K562 (cell line): ENCODE measurements around the gene OTUD5. TPM values are rescaled to one million over a fixed set of nuclear protein-coding genes. Genes with fewer than 3 reads are reported as not detected.

Source experiments
- ATAC-seq: fragments of 200-7000 bp; cut with Tn5 transposase; 3 replicates; pipeline ENCODE4 v1.9.1; 2020; ENCODE audit warnings: moderate library complexity
- BruUV-seq: library from RNA; stranded (reverse); fragments of 400-500 nt; replicated peaks from 2 replicates; lab custom pipeline; 2021; lab: Mats Ljungman, UMichigan
- CTCF ChIA-PET: fragments of 300-600 bp; formaldehyde crosslinking; extraction: SDS; loops from one replicate; lab custom pipeline; 2021; ENCODE audit warnings: low intra/inter-chr PET ratio; lab: Yijun Ruan, JAX
- POLR2A ChIA-PET: fragments of 300-600, 350-650 bp; sonication (Branson Sonifier 250); formaldehyde crosslinking; extraction: SDS; loops from one replicate; lab custom pipeline; 2021; ENCODE audit warnings: antibody characterized with exemption, inconsistent platforms; lab: Yijun Ruan, JAX
- DNase-seq, 4 experiments: peaks; one replicate each; pipeline versions ENCODE4 v3.0.0 to v3.0.0-alpha.2; 2011 to 2018; ENCODE audit warnings: low spot score in 3 of 4, mixed read lengths in 3 of 4; ENCODE audit errors: extremely low read depth in 1 of 4
- FAIRE-seq: peaks from 2 replicates; lab custom pipeline; 2011; peaks lifted over from hg19 to GRCh38; lab: Jason Lieb, UNC
- H2AFZ ChIP-seq: 2 replicates; pipeline ENCODE4 v1.6.0; 2011; ENCODE audit warnings: low read depth, low read length, control low read depth, inconsistent platforms
- H3K27ac ChIP-seq: fragments of 200-600 bp; 3 replicates; pipeline ENCODE4 v1.8.0; 2011; ENCODE audit warnings: low read depth, mild to moderate bottlenecking, control low read depth, inconsistent platforms, low read length, moderate library complexity, mixed read lengths; ENCODE audit errors: extremely low read depth
- H3K27me3 ChIP-seq, 2 experiments: fragments of 300-600 bp in 1 of 2; 2 replicates in 1 of 2; 3 replicates in 1 of 2; pipeline versions ENCODE4 v1.6.0 to v1.8.0; 2011; ENCODE audit warnings: inconsistent platforms in 2 of 2, low read length in 2 of 2, mild to moderate bottlenecking in 1 of 2, mixed read lengths in 1 of 2, moderate library complexity in 1 of 2; ENCODE audit not compliant: control insufficient read depth in 2 of 2, insufficient read depth in 2 of 2
- H3K36me3 ChIP-seq: fragments of 300-600 bp; 3 replicates; pipeline ENCODE4 v1.8.0; 2011; ENCODE audit warnings: mild to moderate bottlenecking, low read length, inconsistent platforms; ENCODE audit not compliant: control insufficient read depth, insufficient read depth
- H3K4me1 ChIP-seq, 2 experiments: fragments of 200-600 bp in 1 of 2; replicated peaks in 1 of 2; 2 replicates in 1 of 2; 3 replicates in 1 of 2; pipeline versions ENCODE4 v1.5.1 to v1.8.0; 2011; ENCODE audit warnings: inconsistent platforms in 2 of 2, low read length in 2 of 2, mild to moderate bottlenecking in 1 of 2, mixed read lengths in 1 of 2, moderate library complexity in 1 of 2; ENCODE audit not compliant: control insufficient read depth in 2 of 2, insufficient read depth in 2 of 2
- H3K4me2 ChIP-seq: 2 replicates; pipeline ENCODE4 v1.6.1; 2011; ENCODE audit warnings: low read length, control low read depth, inconsistent platforms, mixed read lengths; ENCODE audit not compliant: insufficient read depth
- H3K4me3 ChIP-seq: fragments of 200-600 bp; sonication (generic), shearing (Covaris generic); 2 replicates; pipeline ENCODE4 v1.5.1; 2016; ENCODE audit warnings: control low read depth, inconsistent platforms
- H3K79me2 ChIP-seq: fragments of 200-600 bp; 3 replicates; pipeline ENCODE4 v1.8.0; 2011; ENCODE audit warnings: low read length, inconsistent platforms; ENCODE audit not compliant: control insufficient read depth, insufficient read depth
- H3K9ac ChIP-seq, 2 experiments: 2 replicates each; pipeline versions ENCODE4 v1.6.0 to v1.6.1; 2011; ENCODE audit warnings: low read depth in 2 of 2, low read length in 2 of 2, control low read depth in 1 of 2, inconsistent platforms in 1 of 2, mild to moderate bottlenecking in 1 of 2, mixed read lengths in 1 of 2; ENCODE audit not compliant: insufficient read depth in 1 of 2
- H3K9me1 ChIP-seq: one replicate; pipeline ENCODE4 v1.6.0; 2011; ENCODE audit warnings: inconsistent platforms, mild to moderate bottlenecking, low read length, moderate library complexity; ENCODE audit not compliant: control insufficient read depth, insufficient read depth
- H3K9me3 ChIP-seq: replicated peaks from 2 replicates; pipeline ENCODE4 v1.5.1; 2011; ENCODE audit warnings: low read depth, low read length, inconsistent platforms; ENCODE audit not compliant: control insufficient read depth, insufficient read depth
- H4K20me1 ChIP-seq: replicated peaks from 2 replicates; pipeline ENCODE4 v1.6.1; 2011; ENCODE audit warnings: low read length, inconsistent platforms, mixed read lengths; ENCODE audit not compliant: control insufficient read depth, insufficient read depth
- MYNN ChIP-seq, 2 experiments: sonication (generic); formaldehyde crosslinking in 1 of 2; IDR thresholded peaks; 2 replicates each; pipeline versions ENCODE4 v1.5.0 to v1.6.1; 2016 to 2020; ENCODE audit warnings: antibody characterized with exemption in 1 of 2, missing genetic modification reagents in 1 of 2
- POLR2G ChIP-seq: fragments of 200-400 bp; formaldehyde crosslinking; IDR thresholded peaks from 2 replicates; pipeline ENCODE4 v1.6.1; 2017; ENCODE audit warnings: low read depth, mild to moderate bottlenecking, antibody characterized with exemption, low read length, moderate library complexity
- RBFOX2 ChIP-seq: fragments of 200-400 bp; formaldehyde crosslinking; IDR thresholded peaks from 2 replicates; pipeline ENCODE4 v1.6.1; 2017; ENCODE audit warnings: low read depth, mild to moderate bottlenecking, low read length, moderate library complexity
- STAG1 ChIP-seq: sonication (generic); formaldehyde crosslinking; IDR thresholded peaks from 2 replicates; pipeline ENCODE4 v1.5.0; 2020; ENCODE audit warnings: missing genetic modification reagents, borderline replicate concordance
- TCF7 ChIP-seq: sonication (generic); IDR thresholded peaks from 2 replicates; pipeline ENCODE4 v1.6.1; 2016; ENCODE audit warnings: antibody characterized with exemption, borderline replicate concordance
- ZNF766 ChIP-seq: fragments of 200-800 bp; sonication (Bioruptor generic); conservative IDR thresholded peaks from 2 replicates; pipeline ENCODE4 v1.6.1; 2016; ENCODE audit warnings: missing genetic modification characterization, missing compliant biosample characterization
- WGBS: fragments of 100-300 bp; shearing (Covaris generic); methylation state at CpG from one replicate; pipeline ENCODE4 v1.1.6; 2016; ENCODE audit warnings: low coverage, mixed read lengths; ENCODE audit not compliant: insufficient coverage; ENCODE audit errors: missing lambda C conversion rate; 5-methylcytosine and 5-hydroxymethylcytosine counted together
- in situ Hi-C: fragments of 300-500 bp; cut with MboI; formaldehyde crosslinking; loops from 4 replicates; pipeline ENCODE4 v1.15.0; 2018; ENCODE audit warnings: inconsistent platforms, mixed read lengths
- intact Hi-C: fragments of 100-400 bp; cut with micrococcal nuclease; formaldehyde crosslinking; loops from 2 replicates; pipeline ENCODE4 v1.14.2; 2022
- polyA plus RNA-seq, 8 experiments: library from polyadenylated mRNA; depleted of rRNA in 4 of 8; stranded (reverse) in 5 of 8; unstranded in 3 of 8; fragments of >200 nt; fragmentation: Nextera tagmentation in 2 of 8; fragmentation: Illumina TruSeq in 1 of 8; extraction: Ambion mirVana in 2 of 8; extraction: Trizol in 1 of 8; gene quantifications; 2 replicates each; pipeline versions ENCODE4 v1.2.1 to v1.2.3, GENCODE V29; 2011 to 2014; ENCODE audit warnings: inconsistent platforms in 1 of 8, missing spikeins in 1 of 8
- total RNA-seq, 7 experiments: library from RNA; depleted of rRNA in 6 of 7; stranded (reverse); fragments of >200 nt in 6 of 7; fragmentation: Illumina TruSeq in 2 of 7; extraction: Trizol in 2 of 7; gene quantifications; 2 replicates each; pipeline versions ENCODE4 v1.2.1 to v1.2.3, GENCODE V29; 2011 to 2021; ENCODE audit warnings: low replicate concordance in 1 of 7
- TF ChIP-seq, protein P1 (sequence below): fragments of 250-450 bp; sonication (Bioruptor Pico); IDR thresholded peaks from 2 replicates; pipeline ENCODE4 v1.5.0; 2021; ENCODE audit warnings: mild to moderate bottlenecking, moderate library complexity

OTUD5 gene
- total and polyA plus RNA-seq, 9 of the 15 experiments (the other 6 are each of a cell fraction or from before 2014, with no cell fraction given) = 3.6 to 102 (median 59.0) TPM

DNA sequence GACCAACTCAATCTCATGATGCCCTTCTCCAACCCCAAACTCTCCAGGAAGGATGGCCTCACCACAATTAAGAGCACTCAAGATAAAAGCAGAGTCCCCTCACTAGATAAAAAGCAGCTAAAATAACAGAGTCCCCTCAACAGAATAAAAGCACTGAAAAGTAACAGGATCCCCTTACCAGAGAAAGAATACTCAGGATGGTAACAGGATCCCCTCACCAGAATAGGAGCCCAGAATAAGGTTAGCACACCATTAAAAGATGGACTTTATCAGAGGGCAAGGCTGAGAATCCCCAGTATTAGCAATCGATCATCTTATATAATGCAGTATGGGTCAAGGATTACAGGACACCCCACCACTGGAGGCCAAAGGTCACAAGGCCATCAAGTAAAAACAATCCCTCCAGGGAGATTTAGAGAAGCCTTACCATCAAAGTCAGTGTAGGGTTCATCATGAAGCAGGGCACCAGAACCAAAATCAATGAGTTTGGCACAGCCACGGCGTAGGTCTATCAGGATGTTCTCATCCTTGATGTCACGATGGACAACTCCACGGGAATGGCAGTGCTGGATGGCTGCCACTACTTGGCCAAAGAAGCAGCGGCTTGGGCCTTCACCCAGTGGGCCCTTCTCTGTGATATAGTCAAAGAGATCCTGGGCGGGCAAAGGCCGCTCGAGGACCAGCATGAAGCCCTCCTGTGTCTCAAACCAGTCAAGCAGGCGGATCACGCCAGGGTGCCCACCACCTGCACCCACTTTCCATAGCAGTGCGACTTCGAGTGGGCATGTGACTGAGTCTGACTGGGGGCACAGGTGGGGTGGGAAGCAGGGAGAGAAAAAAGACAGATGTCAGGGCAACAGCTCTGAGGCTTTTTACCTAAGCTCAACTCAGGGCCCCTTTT lies 42.6 kb downstream of the OTUD5 start:
- H3K4me3 ChIP-seq = no peak overlapping the region
- no TSS peak for BruUV-seq

More for the DNA sequence above, 42.6 kb downstream of the OTUD5 start:
- intact Hi-C loops (loop anchor here (5.0 to 10.0 kb wide), 2 partner anchors 153 to 280 kb away; partner anchors contain the start of gene GLOD5), in situ Hi-C loops (no loop called here)
- Histone ChIP-seq H3K27me3 (no peaks in the 10 kb centered on the region; a peak in 1 of 5 replicates), H3K9ac (peak overlapping the region in 1 of 2 experiments; percentile 82; a peak in 2 of 4 replicates), H3K9me1 (no peaks in the 10 kb centered on the region), H2AFZ (no peak overlapping the region), H3K4me1 (peaks cover 37 to 38% of the 10 kb centered on the region in 2 experiments), H3K27ac (no peak overlapping the region; the same call in 2 of the 3 replicates), H3K9me3 (no peaks in the 10 kb centered on the region), H3K36me3 (peaks cover 56% of the 10 kb centered on the region), H3K79me2 (peaks cover 77% of the 10 kb centered on the region), H4K20me1 (peaks cover 40% of the 10 kb centered on the region), H3K4me2 (peak overlapping the region; percentile 67)
- no peak for FAIRE-seq
- TF ChIP-seq RBFOX2 = peak; percentile 51
- no peak for TF ChIP-seq TCF7
- no peak for TF ChIP-seq ZNF766 (CRISPR knock-in tag)
- TF ChIP-seq MYNN (IDR thresholded peaks at IDR 0.05) = peak; percentile 88
- TF ChIP-seq MYNN (CRISPR knock-in tag; IDR thresholded peaks at IDR 0.05) = no peak
- TF ChIP-seq, protein P1, sequence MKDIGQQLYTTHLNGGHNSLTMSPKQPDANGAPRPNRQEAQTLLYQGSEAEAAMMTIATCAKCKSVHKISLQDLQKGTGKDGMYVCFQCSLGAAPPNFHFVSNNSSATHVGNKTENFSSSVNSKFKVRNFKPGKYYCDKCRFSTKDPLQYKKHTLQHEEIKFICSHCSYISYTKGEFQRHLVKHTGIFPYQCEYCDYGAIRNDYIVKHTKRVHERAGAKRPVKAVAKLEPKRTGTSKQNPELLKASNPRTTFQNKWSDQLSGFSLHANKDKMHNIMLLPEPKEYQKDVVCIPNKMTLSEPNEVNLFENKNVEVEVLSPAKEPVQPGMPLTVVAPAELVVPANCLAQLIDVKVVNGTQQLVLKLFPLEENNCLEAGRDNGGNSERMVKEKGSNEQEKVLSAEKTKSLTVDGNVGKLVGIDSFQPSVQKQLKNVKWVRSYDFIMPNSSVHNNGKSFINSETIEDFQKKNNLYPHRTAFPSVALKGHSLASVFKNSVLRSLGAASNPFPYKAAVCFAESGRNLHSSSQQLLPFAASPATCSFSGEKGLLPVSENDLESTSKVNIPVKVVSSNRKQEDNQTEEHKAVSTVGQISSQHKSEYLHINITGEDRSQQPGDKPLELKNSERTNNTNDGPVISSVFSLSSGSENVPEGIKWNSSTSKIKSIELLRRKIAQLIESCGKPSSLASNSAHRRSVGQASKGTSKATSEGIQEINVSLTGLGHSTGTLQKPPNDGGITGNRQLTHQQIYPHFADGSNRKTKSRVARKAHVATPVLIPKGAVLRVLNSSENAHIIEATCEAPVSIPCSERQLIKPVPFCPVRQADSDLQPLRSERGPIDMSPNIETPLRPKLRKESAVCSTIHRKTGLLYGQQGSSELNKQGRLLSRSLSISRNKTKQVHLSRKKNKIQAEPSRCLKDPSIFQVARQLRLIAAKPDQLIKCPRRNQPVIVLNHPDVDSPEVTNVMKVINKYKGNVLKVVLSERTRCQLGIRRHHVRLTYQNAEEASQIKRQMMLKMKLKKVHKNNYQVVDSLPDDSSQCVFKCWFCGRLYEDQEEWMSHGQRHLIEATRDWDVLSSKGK = no peak
- TF ChIP-seq POLR2G = peak; percentile 24; the same call in 1 of the 2 replicates
- no peak for TF ChIP-seq STAG1
- ChIA-PET CTCF (no interaction called here), POLR2A (no interaction called here)
- no peak for DNase-seq
- no peak for ATAC-seq
- WGBS = 85% methylated on average over 11 of the region's 13 CpGs
